OCI-LY1 (cell line): ENCODE data around the gene RBKS.

ENCODE experiments used
- EZH2 ChIP-seq: fragments of 200-600 bp; sonication (generic), shearing (Covaris generic); IDR thresholded peaks from 2 replicates; pipeline ENCODE4 v1.8.0; 2017; ENCODE audit warnings: borderline replicate concordance, mixed run types, mild to moderate bottlenecking, antibody characterized with exemption, low read length, moderate library complexity, mixed read lengths
- TF ChIP-seq, protein P1 (sequence below): fragments of 200-600 bp; sonication (generic), shearing (Covaris generic); IDR thresholded peaks from 2 replicates; pipeline ENCODE4 v1.5.1; 2017; ENCODE audit warnings: mild to moderate bottlenecking, antibody characterized with exemption, low read length, moderate library complexity, mixed read lengths

GRCh38 chr2:27921424-27921823 is 31.2 kb upstream of the RBKS start:
- TF ChIP-seq, protein P1, sequence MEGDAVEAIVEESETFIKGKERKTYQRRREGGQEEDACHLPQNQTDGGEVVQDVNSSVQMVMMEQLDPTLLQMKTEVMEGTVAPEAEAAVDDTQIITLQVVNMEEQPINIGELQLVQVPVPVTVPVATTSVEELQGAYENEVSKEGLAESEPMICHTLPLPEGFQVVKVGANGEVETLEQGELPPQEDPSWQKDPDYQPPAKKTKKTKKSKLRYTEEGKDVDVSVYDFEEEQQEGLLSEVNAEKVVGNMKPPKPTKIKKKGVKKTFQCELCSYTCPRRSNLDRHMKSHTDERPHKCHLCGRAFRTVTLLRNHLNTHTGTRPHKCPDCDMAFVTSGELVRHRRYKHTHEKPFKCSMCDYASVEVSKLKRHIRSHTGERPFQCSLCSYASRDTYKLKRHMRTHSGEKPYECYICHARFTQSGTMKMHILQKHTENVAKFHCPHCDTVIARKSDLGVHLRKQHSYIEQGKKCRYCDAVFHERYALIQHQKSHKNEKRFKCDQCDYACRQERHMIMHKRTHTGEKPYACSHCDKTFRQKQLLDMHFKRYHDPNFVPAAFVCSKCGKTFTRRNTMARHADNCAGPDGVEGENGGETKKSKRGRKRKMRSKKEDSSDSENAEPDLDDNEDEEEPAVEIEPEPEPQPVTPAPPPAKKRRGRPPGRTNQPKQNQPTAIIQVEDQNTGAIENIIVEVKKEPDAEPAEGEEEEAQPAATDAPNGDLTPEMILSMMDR = no peak
- TF ChIP-seq EZH2 = no peak
